DND-41 (cell line): ENCODE results near the gene POLE4.

ENCODE experiments used
- ATAC-seq: fragments of 200-7000 bp; cut with Tn5 transposase; 3 replicates; pipeline ENCODE4 v1.9.1; 2021; ENCODE audit warnings: low read depth; ENCODE audit not compliant: insufficient read depth
- DNase-seq: peaks from one replicate; pipeline ENCODE4 v3.0.0-alpha.2; 2020
- H2AFZ ChIP-seq: 2 replicates; pipeline ENCODE4 v1.6.0; 2012; ENCODE audit warnings: low read depth, low read length
- H3K27ac ChIP-seq: 2 replicates; pipeline ENCODE4 v1.5.1; 2012; ENCODE audit warnings: low read length, inconsistent platforms
- H3K27me3 ChIP-seq: fragments of 200-600 bp; sonication (generic); 2 replicates; pipeline ENCODE4 v1.6.0; 2012; ENCODE audit warnings: low read length, mild to moderate bottlenecking, inconsistent platforms; ENCODE audit not compliant: insufficient read depth, poor library complexity
- H3K36me3 ChIP-seq: 2 replicates; pipeline ENCODE4 v1.5.1; 2012; ENCODE audit warnings: low read length, inconsistent platforms; ENCODE audit not compliant: insufficient read depth
- H3K4me1 ChIP-seq: 2 replicates; pipeline ENCODE4 v1.5.1; 2012; ENCODE audit warnings: mild to moderate bottlenecking, low read length; ENCODE audit not compliant: insufficient read depth
- H3K4me2 ChIP-seq: 2 replicates; pipeline ENCODE4 v1.6.0; 2012; ENCODE audit warnings: mild to moderate bottlenecking, moderate library complexity, low read length, inconsistent platforms; ENCODE audit not compliant: insufficient read depth
- H3K4me3 ChIP-seq, 2 experiments: fragments of 200-600 bp in 1 of 2; shearing (Covaris generic) in 1 of 2; 2 replicates each; pipeline ENCODE4 v1.5.1; 2012 to 2016; ENCODE audit warnings: inconsistent platforms in 2 of 2, low read length in 2 of 2, mild to moderate bottlenecking in 2 of 2, low read depth in 1 of 2, moderate library complexity in 1 of 2
- H3K79me2 ChIP-seq: 2 replicates; pipeline ENCODE4 v1.6.0; 2012; ENCODE audit warnings: low read length, inconsistent platforms; ENCODE audit not compliant: insufficient read depth
- H3K9ac ChIP-seq: 2 replicates; pipeline ENCODE4 v1.6.0; 2012; ENCODE audit warnings: low read depth, mild to moderate bottlenecking, inconsistent platforms, low read length, moderate library complexity
- H3K9me3 ChIP-seq: 2 replicates; pipeline ENCODE4 v1.5.1; 2012; ENCODE audit warnings: low read length, moderate library complexity, mild to moderate bottlenecking, inconsistent platforms; ENCODE audit not compliant: insufficient read depth, severe bottlenecking
- H4K20me1 ChIP-seq: 2 replicates; pipeline ENCODE4 v1.6.0; 2012; ENCODE audit warnings: low read length; ENCODE audit not compliant: insufficient read depth
- EZH2 ChIP-seq: IDR thresholded peaks from 3 replicates; pipeline ENCODE4 v1.6.1; 2012; ENCODE audit warnings: borderline replicate concordance, low read depth, mild to moderate bottlenecking, moderate library complexity, low read length, inconsistent platforms; ENCODE audit not compliant: severe bottlenecking
- TF ChIP-seq, protein P1 (sequence below): IDR thresholded peaks from 2 replicates; pipeline ENCODE4 v1.5.1; 2012; ENCODE audit warnings: borderline replicate concordance, low read length, moderate library complexity, mild to moderate bottlenecking; ENCODE audit not compliant: poor library complexity, severe bottlenecking; ENCODE audit errors: extremely low read depth

POLE4 gene, protein sequence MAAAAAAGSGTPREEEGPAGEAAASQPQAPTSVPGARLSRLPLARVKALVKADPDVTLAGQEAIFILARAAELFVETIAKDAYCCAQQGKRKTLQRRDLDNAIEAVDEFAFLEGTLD

DNA sequence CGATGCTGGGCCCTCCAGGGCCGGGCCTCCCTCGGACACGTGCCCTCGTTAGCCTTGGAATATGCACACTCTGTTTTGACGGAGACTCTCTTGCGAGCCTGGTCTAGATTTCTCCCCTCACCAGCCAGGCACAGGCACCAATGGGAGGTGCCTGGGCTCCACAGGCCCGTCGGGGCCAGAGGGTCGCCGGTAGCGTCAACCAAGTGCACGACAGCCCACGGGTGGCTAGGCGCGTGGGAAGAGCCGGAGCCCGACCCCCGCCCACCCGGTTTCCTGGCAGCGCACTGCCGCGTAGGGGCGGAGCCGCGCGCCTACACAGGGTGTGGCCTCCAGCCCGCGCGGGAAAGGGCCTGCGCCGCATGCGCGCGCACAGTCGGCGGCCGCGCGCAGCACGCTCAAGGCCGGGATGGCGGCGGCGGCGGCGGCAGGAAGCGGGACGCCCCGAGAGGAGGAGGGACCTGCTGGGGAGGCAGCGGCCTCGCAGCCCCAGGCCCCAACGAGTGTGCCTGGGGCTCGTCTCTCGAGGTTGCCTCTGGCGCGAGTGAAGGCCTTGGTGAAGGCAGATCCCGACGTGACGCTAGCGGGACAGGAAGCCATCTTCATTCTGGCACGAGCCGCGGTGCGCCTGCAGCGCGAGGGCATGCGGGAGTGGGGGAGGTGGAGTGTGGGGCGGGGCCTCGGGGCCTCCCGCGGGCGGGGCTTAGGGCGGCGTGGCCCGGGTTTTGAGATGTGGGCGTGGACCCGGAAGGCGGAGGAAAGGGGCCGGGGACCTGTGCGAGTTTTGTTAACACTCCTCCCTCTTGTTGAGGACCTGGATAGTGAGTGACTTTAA, at the start of gene POLE4:
TSS of gene POLE4 (plus strand) at position 370 of the 832 bp plus-strand sequence. CDS start at position 407, 37 bp downstream.
- Histone ChIP-seq H3K79me2 (no peaks in the 10 kb centered on the region), H3K36me3 (peaks cover 18% of the 10 kb centered on the region), H3K27me3 (no peaks in the 10 kb centered on the region), H2AFZ (peak within 1 kb of the TSS; percentile 94), H3K4me3 (peak within 1 kb of the TSS; percentile 23 to 64), H3K27ac (peak within 1 kb of the TSS; percentile 96), H3K4me2 (peak within 1 kb of the TSS; percentile 78), H3K9me3 (peaks cover 7% of the 10 kb centered on the region), H4K20me1 (no peaks in the 10 kb centered on the region), H3K9ac (peak within 1 kb of the TSS; percentile 70), H3K4me1 (peaks cover 25% of the 10 kb centered on the region)
- TF ChIP-seq, protein P1, sequence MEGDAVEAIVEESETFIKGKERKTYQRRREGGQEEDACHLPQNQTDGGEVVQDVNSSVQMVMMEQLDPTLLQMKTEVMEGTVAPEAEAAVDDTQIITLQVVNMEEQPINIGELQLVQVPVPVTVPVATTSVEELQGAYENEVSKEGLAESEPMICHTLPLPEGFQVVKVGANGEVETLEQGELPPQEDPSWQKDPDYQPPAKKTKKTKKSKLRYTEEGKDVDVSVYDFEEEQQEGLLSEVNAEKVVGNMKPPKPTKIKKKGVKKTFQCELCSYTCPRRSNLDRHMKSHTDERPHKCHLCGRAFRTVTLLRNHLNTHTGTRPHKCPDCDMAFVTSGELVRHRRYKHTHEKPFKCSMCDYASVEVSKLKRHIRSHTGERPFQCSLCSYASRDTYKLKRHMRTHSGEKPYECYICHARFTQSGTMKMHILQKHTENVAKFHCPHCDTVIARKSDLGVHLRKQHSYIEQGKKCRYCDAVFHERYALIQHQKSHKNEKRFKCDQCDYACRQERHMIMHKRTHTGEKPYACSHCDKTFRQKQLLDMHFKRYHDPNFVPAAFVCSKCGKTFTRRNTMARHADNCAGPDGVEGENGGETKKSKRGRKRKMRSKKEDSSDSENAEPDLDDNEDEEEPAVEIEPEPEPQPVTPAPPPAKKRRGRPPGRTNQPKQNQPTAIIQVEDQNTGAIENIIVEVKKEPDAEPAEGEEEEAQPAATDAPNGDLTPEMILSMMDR: no peak
- TF ChIP-seq EZH2: no peak
- ATAC-seq (peak; percentile 89), DNase-seq (peak; percentile 95)

DNA sequence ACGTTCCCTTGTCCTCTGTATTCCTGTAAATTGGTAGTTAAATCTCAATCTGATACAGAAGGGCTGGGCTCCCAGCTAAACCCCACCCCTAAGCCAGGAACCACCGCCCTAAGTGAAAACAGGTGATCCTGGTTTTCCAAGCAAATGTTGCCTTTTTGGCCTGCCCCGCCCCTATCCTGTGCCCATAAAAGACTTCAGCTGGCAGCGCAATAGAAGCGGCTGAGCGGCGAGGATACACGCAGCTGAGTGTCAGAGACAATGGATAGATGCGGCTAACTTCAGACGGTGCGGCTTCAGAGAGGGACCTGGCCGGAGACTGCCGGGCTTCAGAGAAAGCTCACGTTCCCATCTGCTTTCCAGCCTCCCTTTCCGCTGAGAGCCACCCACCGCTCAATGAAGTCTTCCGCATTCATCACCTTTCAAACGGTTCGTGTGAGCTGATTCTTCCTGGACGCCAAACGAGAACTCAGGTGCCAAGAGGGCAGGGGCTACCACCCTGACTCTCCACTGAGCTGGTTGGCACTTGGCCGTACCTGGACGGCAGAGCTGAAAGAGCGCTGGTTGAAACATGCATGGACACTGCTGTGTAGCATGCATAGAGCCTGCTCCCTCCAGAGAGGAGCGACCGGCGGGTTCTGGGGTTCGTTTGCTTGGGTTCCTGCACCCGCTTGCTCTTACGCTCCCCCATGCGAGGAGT, 49.5 kb upstream of the POLE4 start:
- Histone ChIP-seq H3K9ac (no peak overlapping the region), H3K4me3 (no peak overlapping the region), H3K36me3 (no peaks in the 10 kb centered on the region), H3K4me2 (no peak overlapping the region), H3K27me3 (no peaks in the 10 kb centered on the region), H4K20me1 (no peaks in the 10 kb centered on the region), H3K9me3 (no peaks in the 10 kb centered on the region), H3K79me2 (no peaks in the 10 kb centered on the region), H3K4me1 (no peaks in the 10 kb centered on the region), H2AFZ (no peak overlapping the region), H3K27ac (no peak overlapping the region)
- no peak for TF ChIP-seq EZH2
- TF ChIP-seq, protein P1: no peak
- ATAC-seq (no peak), DNase-seq (no peak)

DNA sequence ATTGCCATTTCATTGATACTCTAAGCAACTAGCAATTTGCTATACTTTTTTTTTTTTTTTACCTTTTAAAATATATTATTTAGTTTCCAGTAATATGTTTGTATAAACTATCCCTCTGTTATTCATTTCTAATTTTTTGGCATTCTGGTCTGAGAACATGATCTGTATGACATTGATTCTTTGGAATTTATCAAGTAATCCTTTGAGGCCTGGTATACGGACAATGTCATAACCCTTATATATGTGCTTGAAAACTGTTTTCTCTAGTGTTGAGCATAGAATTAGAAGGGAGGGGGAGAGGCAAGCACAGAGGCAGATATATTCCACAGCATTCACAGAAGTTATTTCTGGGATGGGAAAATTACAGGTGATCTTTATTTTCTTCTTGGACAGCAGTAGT, 48.2 kb upstream of the POLE4 start:
- no peak for DNase-seq
- no peak overlapping the region for H3K27ac ChIP-seq
- no peaks in the 10 kb centered on the region for H4K20me1 ChIP-seq
- ATAC-seq: no peak
- H2AFZ ChIP-seq: no peak overlapping the region
- no peaks in the 10 kb centered on the region for H3K9me3 ChIP-seq
- no peaks in the 10 kb centered on the region for H3K79me2 ChIP-seq
- H3K4me3 ChIP-seq: no peak overlapping the region
- H3K9ac ChIP-seq: no peak overlapping the region
- TF ChIP-seq, protein P1: no peak
- TF ChIP-seq EZH2: no peak
- H3K36me3 ChIP-seq: no peaks in the 10 kb centered on the region
- H3K4me2 ChIP-seq: no peak overlapping the region
- H3K4me1 ChIP-seq: peaks cover under 1% of the 10 kb centered on the region; the same call in 1 of the 2 replicates
- H3K27me3 ChIP-seq: no peaks in the 10 kb centered on the region
